ENCODE measurements around the gene AKNAD1.

Gene AKNAD1

GRCh38 chr1:108871050-108871724 lies 14.3 kb upstream of the AKNAD1 start:
- DNase-seq (ENCODE audit: low read depth): no peak
- H3K4me3 ChIP-seq (ENCODE audit: low read depth, low read length): no peak overlapping the region
- TF ChIP-seq CTCF (IDR thresholded peaks at IDR 0.05; ENCODE audit: low read depth, low read length) (no peak), POLR2A (IDR thresholded peaks at IDR 0.05; ENCODE audit: extremely low read depth, insufficient read length) (no peak), MYC (IDR thresholded peaks at IDR 0.05; ENCODE audit: low read depth, low read length) (no peak)

GRCh38 chr1:108865316-108865910 lies 8.5 kb upstream of the AKNAD1 start:
- no peak overlapping the region for H3K4me3 ChIP-seq (ENCODE audit: low read depth, low read length)
- TF ChIP-seq POLR2A (IDR thresholded peaks at IDR 0.05; ENCODE audit: extremely low read depth, insufficient read length): no peak
- TF ChIP-seq MAX (IDR thresholded peaks at IDR 0.05; ENCODE audit: low read depth, low read length): no peak
- no peak for TF ChIP-seq MYC (IDR thresholded peaks at IDR 0.05; ENCODE audit: low read depth, low read length)
- TF ChIP-seq CTCF (IDR thresholded peaks at IDR 0.05; ENCODE audit: low read depth, low read length): no peak

GRCh38 chr1:108863984-108864383 lies 7.1 kb upstream of the AKNAD1 start:
- no peak overlapping the region for H3K4me3 ChIP-seq (ENCODE audit: low read depth, low read length)
- TF ChIP-seq POLR2A (IDR thresholded peaks at IDR 0.05; ENCODE audit: extremely low read depth, insufficient read length): no peak
- TF ChIP-seq MYC (IDR thresholded peaks at IDR 0.05; ENCODE audit: low read depth, low read length): no peak
- no peak for TF ChIP-seq MAX (IDR thresholded peaks at IDR 0.05; ENCODE audit: low read depth, low read length)
- no peak for TF ChIP-seq CTCF (IDR thresholded peaks at IDR 0.05; ENCODE audit: low read depth, low read length)
- no peak for DNase-seq (ENCODE audit: low read depth)

More at GRCh38 chr1:108865316-108865910, 8.5 kb upstream of the AKNAD1 start:
- no peak for DNase-seq (ENCODE audit: low read depth)

GRCh38 chr1:108862698-108863477 lies 6.0 kb upstream of the AKNAD1 start:
- peak; percentile 28 for DNase-seq (ENCODE audit: low read depth)
- H3K4me3 ChIP-seq (ENCODE audit: low read depth, low read length): no peak overlapping the region
- TF ChIP-seq CTCF (IDR thresholded peaks at IDR 0.05; ENCODE audit: low read depth, low read length) (no peak), MAX (IDR thresholded peaks at IDR 0.05; ENCODE audit: low read depth, low read length) (0 out of 2 replicates have a peak, but pooled peaks have one; percentile 11)

GRCh38 chr1:108862017-108862610 lies 5.2 kb upstream of the AKNAD1 start:
- no peak for TF ChIP-seq POLR2A (IDR thresholded peaks at IDR 0.05; ENCODE audit: extremely low read depth, insufficient read length)
- TF ChIP-seq CTCF (IDR thresholded peaks at IDR 0.05; ENCODE audit: low read depth, low read length): no peak
- no peak for TF ChIP-seq MYC (IDR thresholded peaks at IDR 0.05; ENCODE audit: low read depth, low read length)
- no peak for TF ChIP-seq MAX (IDR thresholded peaks at IDR 0.05; ENCODE audit: low read depth, low read length)
- H3K4me3 ChIP-seq (ENCODE audit: low read depth, low read length): no peak overlapping the region
- no peak for DNase-seq (ENCODE audit: low read depth)
